Lung microvascular endothelial cell (primary cell): ENCODE data around the gene OR10AD1. TPM values are rescaled to one million over a fixed set of nuclear protein-coding genes. Genes with fewer than 3 reads are reported as not detected.
"Not testable (repeated sequence)": the region's sequence is repeated elsewhere in the genome, so short reads cannot be mapped to it uniquely, and the experiment has no call there.

Experiments
- DNase-seq, 2 donors: peaks; one replicate each; pipeline versions ENCODE4 v3.0.0 to v3.0.0-alpha.2; 2010; ENCODE audit warnings: low read depth in 2 of 2
- total RNA-seq: library from RNA; depleted of rRNA; stranded (reverse); fragments of >200 nt; gene quantifications from 2 replicates; pipeline ENCODE4 v1.2.1, GENCODE V29; 2014

The OR10AD1 gene
- not detected in 2 replicates for total RNA-seq

- no peak for DNase-seq
These were observed at the start of gene OR10AD1 for GRCh38 chr12:48203192-48203591. Gene OR10AD1, minus strand, starts transcription at chr12:48203292. Its CDS starts 0 bp downstream, at chr12:48203292.

- no peak for DNase-seq
These were observed 44.3 kb upstream of the OR10AD1 start for GRCh38 chr12:48247181-48247966.

GRCh38 chr12:48237162-48237561, 34.1 kb upstream of the OR10AD1 start:
- no peak for DNase-seq

GRCh38 chr12:48235796-48236333, 32.8 kb upstream of the OR10AD1 start:
- no peak for DNase-seq

GRCh38 chr12:48231169-48231958, 28.3 kb upstream of the OR10AD1 start:
- not testable (repeated sequence) for DNase-seq

- not testable (repeated sequence) for DNase-seq
These were observed 21.4 kb upstream of the OR10AD1 start for GRCh38 chr12:48224533-48224932.

- no peak for DNase-seq
These were observed 18.6 kb upstream of the OR10AD1 start for GRCh38 chr12:48221645-48222044.

- DNase-seq, result no peak
These were observed 17.6 kb upstream of the OR10AD1 start for GRCh38 chr12:48220701-48221100.

GRCh38 chr12:48219631-48220030, 16.5 kb upstream of the OR10AD1 start:
- no peak for DNase-seq

GRCh38 chr12:48216785-48217184, 13.7 kb upstream of the OR10AD1 start:
- DNase-seq, result no peak

- not testable (repeated sequence) for DNase-seq
These were observed 6.4 kb upstream of the OR10AD1 start for GRCh38 chr12:48209495-48209894.

GRCh38 chr12:48202766-48203165, 326 bp downstream of the OR10AD1 start:
- no peak for DNase-seq

- DNase-seq, result no peak
These were observed 1.6 kb downstream of the OR10AD1 start for GRCh38 chr12:48201516-48201915.

- DNase-seq, result no peak
These were observed 2.0 kb downstream of the OR10AD1 start for GRCh38 chr12:48201091-48201490.

- DNase-seq, result no peak
These were observed 3.3 kb downstream of the OR10AD1 start for GRCh38 chr12:48199774-48200221.

GRCh38 chr12:48198985-48199384, 4.1 kb downstream of the OR10AD1 start:
- no peak for DNase-seq

GRCh38 chr12:48198672-48198971, 4.5 kb downstream of the OR10AD1 start:
- DNase-seq, result peak in 1 of 2 donors; percentile 27

GRCh38 chr12:48197971-48198671, 5.0 kb downstream of the OR10AD1 start:
- peak; percentile 78 to 94 for DNase-seq

GRCh38 chr12:48197549-48197970, 5.5 kb downstream of the OR10AD1 start:
- peak in 1 of 2 donors; percentile 53 for DNase-seq

- DNase-seq, result no peak
These were observed 8.3 kb downstream of the OR10AD1 start for GRCh38 chr12:48194799-48195201.

GRCh38 chr12:48193623-48194022, 9.5 kb downstream of the OR10AD1 start:
- no peak for DNase-seq

- DNase-seq, result no peak
These were observed 10.2 kb downstream of the OR10AD1 start for GRCh38 chr12:48192861-48193260.
